Renal cortex interstitium (tissue), 11 donors: Measurements from ENCODE around the gene GID8. TPM values are rescaled to one million over a fixed set of nuclear protein-coding genes. Genes with fewer than 3 reads are reported as not detected.

Source experiments
- DNase-seq, 11 donors: peaks; one replicate each; pipeline ENCODE4 v3.0.0-alpha.2; 2013; ENCODE audit warnings: low read depth in 9 of 11, low spot score in 4 of 11; ENCODE audit errors: extremely low read depth in 1 of 11
- polyA plus RNA-seq, 3 donors: library from polyadenylated mRNA; unstranded; fragments of 120-200 nt; gene quantifications; one replicate each; pipeline ENCODE4 v1.2.1, GENCODE V29; 2013; ENCODE audit not compliant: insufficient read length in 3 of 3

The GID8 gene
- polyA plus RNA-seq, 3 donors, result 53.6 to 55.9 (median 55.4) TPM

DNA sequence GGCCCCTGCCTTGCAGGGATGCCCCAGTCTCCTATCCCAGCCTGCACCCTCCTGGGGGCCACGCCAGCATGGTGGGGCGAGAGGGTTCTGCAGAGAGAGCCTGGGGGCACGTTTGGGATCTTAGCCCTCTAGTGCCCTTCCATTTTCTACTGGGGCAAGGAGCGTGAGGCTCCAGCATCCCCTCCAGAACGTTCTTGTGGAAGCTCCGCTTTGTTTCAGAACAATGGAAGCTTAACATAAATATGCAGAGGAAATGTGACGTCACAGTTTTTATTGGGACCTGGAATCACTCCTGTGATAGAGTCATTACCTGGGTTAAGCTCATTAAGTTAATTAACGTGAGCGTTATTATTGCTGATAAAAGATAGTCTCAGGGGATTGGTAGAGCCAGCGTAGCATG is 49.2 kb downstream of the GID8 start:
- no peak for DNase-seq

- DNase-seq, result no peak
Observed at GRCh38 chr20:62989201-62989601, 51.3 kb downstream of the GID8 start.

- no peak for DNase-seq
Observed at GRCh38 chr20:62990306-62990825, 52.4 kb downstream of the GID8 start.

DNA sequence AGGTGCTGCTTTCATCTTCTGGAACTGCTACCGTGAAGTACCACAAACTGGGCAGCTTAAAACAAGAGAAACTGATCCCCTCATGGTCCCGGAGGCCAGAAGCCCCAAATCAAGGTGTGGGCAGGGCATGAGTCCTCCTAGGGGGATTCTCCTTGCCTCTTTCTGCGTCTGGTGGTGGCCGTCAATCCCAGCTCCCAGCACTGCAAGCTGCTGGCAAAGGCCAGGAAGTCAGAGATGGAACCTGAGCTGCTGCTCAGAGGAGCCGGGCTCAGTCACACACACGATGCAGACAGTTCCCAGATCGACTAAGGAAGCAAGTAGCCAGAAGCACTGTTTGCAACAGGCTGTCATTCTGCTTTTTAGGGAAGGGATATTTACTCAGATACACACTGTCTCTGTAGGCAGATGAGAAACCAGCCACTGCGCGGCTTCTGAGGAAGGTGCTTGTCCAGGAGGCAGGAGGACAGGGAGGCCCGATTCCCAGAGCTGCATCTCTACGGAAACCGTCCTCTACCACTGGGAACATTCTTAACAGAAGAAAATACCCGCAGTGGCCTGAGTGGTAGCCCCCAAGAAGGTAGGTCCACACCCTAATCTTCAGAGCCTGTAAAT is 53.4 kb downstream of the GID8 start:
- no peak for DNase-seq

DNA sequence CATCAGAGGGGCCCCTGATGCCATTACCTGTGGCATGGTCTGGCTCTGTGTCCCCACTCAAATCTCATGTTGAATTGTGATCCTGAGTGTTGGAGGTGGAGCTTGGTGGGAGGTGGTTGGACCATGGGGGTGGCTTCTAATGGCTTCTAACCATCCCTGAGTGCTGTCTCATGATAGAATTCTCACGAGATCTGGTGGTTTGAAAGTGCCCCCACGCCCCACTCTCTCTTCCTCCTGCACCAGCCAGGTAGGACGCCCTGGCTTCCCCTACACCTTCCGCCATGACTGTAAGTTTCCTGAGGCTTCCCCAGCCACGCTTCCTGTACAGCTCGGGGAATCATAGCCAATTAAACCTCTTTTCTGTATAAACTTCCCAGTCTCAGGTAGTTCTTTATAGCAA is 53.9 kb downstream of the GID8 start:
- DNase-seq, result no peak

- DNase-seq, result no peak
Observed at GRCh38 chr20:62993856-62994494, 56.0 kb downstream of the GID8 start.

GRCh38 chr20:62994869-62995281 is 56.9 kb downstream of the GID8 start:
- DNase-seq, result no peak

- no peak for DNase-seq
Observed at GRCh38 chr20:62995481-62995880, 57.5 kb downstream of the GID8 start.

- DNase-seq, result no peak
Observed at GRCh38 chr20:62995898-62996595, 58.1 kb downstream of the GID8 start.

GRCh38 chr20:62996596-62996982 is 58.6 kb downstream of the GID8 start:
- DNase-seq, result no peak

DNA sequence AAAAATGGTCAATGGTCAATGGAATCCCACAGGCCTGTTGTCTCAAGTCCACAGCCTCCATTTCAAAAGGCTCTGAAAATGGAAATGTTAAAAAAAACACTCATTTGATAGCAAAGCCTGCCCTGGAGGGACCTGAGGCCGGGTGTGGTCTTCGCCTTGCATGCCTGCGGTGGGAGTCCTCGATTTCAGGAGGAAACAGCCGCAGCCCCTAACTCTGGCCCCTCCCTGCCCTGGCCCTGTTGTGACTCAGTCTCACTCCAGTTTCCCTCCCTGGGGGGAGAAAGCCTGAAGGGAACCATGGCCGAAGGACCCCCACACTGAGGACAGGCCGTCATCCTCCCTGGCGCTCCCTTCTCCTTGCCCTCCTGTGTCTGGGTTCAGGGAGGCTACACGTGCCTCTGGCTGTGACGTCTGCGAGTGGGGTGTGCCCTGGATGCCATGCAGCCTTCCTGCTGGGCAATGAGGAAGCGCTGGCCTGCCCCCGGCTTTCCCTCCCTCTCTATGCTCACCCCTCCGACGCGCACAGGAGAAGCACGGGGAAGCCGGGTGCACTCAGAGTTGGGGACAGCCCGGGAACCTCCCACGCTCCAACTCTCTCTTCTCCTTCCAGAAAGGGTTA is 59.6 kb downstream of the GID8 start:
- DNase-seq, result no peak

Other genes with a start within 250 kb of the GID8 start
- gene NTSR1, start 229.3 kb upstream of the GID8 start, polyA plus RNA-seq, result 1 to 10 TPM; 1.2 to 3.0 (median 1.4) TPM
- gene MRGBP, start 141.7 kb upstream of the GID8 start, polyA plus RNA-seq, result 10 to 100 TPM; 16.0 to 16.8 (median 16.4) TPM
- gene OGFR, start 133.3 kb upstream of the GID8 start, polyA plus RNA-seq, result 10 to 100 TPM; 23.7 to 31.8 (median 31.1) TPM
- 10 to 100 TPM; 14.5 to 27.3 (median 20.8) TPM for gene COL9A3, start 121.1 kb upstream of the GID8 start, polyA plus RNA-seq
- gene TCFL5, start 76.3 kb upstream of the GID8 start, polyA plus RNA-seq, result 10 to 100 TPM; 12.1 to 15.6 (median 12.8) TPM
- gene DIDO1, start 11.6 kb upstream of the GID8 start, polyA plus RNA-seq, result 10 to 100 TPM; 61.4 to 74.1 (median 64.5) TPM
- gene SLC17A9, start 14.6 kb downstream of the GID8 start, polyA plus RNA-seq, result 1 to 10 TPM; 1.0 to 2.6 (median 2.0) TPM
- gene BHLHE23, start 68.8 kb downstream of the GID8 start, polyA plus RNA-seq, result under 1 TPM in 1 of 3 donors, not detected in 2; 0.09 TPM